ENCODE data around the gene ALX4.

DNA sequence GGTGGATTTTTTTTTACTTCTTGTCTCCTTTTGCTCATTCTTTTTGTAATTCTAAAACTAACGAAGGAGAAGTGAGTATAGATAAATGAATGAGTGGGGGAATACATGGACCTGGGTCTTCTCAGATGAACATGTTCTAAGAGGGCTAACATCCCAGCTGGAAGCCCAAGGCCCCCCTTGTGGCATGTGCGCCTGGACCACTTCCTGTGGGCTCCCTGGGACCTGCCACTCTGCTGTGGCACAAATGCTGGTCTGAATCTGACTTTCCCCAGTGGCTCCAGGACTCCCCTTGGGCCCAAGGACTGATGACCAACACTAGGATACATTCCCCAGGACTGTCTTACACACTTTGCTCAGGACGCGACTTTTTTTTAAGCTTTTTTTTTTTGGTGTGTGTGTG, 32.7 kb upstream of the ALX4 start:
- no peak for TF ChIP-seq POLR2A (IDR thresholded peaks at IDR 0.05)
- TF ChIP-seq, protein P1, sequence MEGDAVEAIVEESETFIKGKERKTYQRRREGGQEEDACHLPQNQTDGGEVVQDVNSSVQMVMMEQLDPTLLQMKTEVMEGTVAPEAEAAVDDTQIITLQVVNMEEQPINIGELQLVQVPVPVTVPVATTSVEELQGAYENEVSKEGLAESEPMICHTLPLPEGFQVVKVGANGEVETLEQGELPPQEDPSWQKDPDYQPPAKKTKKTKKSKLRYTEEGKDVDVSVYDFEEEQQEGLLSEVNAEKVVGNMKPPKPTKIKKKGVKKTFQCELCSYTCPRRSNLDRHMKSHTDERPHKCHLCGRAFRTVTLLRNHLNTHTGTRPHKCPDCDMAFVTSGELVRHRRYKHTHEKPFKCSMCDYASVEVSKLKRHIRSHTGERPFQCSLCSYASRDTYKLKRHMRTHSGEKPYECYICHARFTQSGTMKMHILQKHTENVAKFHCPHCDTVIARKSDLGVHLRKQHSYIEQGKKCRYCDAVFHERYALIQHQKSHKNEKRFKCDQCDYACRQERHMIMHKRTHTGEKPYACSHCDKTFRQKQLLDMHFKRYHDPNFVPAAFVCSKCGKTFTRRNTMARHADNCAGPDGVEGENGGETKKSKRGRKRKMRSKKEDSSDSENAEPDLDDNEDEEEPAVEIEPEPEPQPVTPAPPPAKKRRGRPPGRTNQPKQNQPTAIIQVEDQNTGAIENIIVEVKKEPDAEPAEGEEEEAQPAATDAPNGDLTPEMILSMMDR (IDR thresholded peaks at IDR 0.05) = no peak
